DMS 273 (cell line): ENCODE results near the gene NAALAD2.
"Not testable (repeated sequence)": the region's sequence is repeated elsewhere in the genome, so short reads cannot be mapped to it uniquely, and the experiment has no call there.

Experiments
- DNase-seq: peaks from one replicate; lab custom pipeline; 2025; ENCODE audit not compliant: unreplicated experiment; lab: John Stamatoyannopoulos, UW

The NAALAD2 gene

GRCh38 chr11:90134478-90135003 is at the start of gene NAALAD2:
NAALAD2 (plus strand) TSS chr11:90134663; CDS start chr11:90134759, 96 bp downstream.
- peak; percentile 12 for DNase-seq

- not testable (repeated sequence) for DNase-seq
These were observed 48.8 kb upstream of the NAALAD2 start, which contains the start of gene UBTFL1 for GRCh38 chr11:90085650-90086049. UBTFL1 (plus strand) TSS chr11:90085950; CDS start chr11:90085950, 0 bp downstream.

GRCh38 chr11:90088731-90089130 is 45.7 kb upstream of the NAALAD2 start:
- not testable (repeated sequence) for DNase-seq

- not testable (repeated sequence) for DNase-seq
These were observed 39.1 kb upstream of the NAALAD2 start for GRCh38 chr11:90095230-90095924.

GRCh38 chr11:90098261-90098660 is 36.2 kb upstream of the NAALAD2 start:
- not testable (repeated sequence) for DNase-seq

GRCh38 chr11:90100431-90100830 is 34.0 kb upstream of the NAALAD2 start:
- no peak for DNase-seq

- peak; percentile 6 for DNase-seq
These were observed 20.9 kb upstream of the NAALAD2 start for GRCh38 chr11:90113541-90113940.

- no peak for DNase-seq
These were observed 14.3 kb upstream of the NAALAD2 start for GRCh38 chr11:90120191-90120590.

GRCh38 chr11:90124371-90124770 is 10.1 kb upstream of the NAALAD2 start:
- no peak for DNase-seq

- DNase-seq, result no peak
These were observed 9.5 kb upstream of the NAALAD2 start for GRCh38 chr11:90124946-90125345.

- no peak for DNase-seq
These were observed 644 bp upstream of the NAALAD2 start for GRCh38 chr11:90133560-90134477.

- no peak for DNase-seq
These were observed 553 bp downstream of the NAALAD2 start for GRCh38 chr11:90135016-90135415.

GRCh38 chr11:90148900-90149299 is 14.4 kb downstream of the NAALAD2 start:
- DNase-seq, result no peak

GRCh38 chr11:90166982-90167573 is 32.6 kb downstream of the NAALAD2 start:
- not testable (repeated sequence) for DNase-seq

GRCh38 chr11:90167704-90168103 is 33.2 kb downstream of the NAALAD2 start:
- DNase-seq, result not testable (repeated sequence)

GRCh38 chr11:90168571-90168970 is 34.1 kb downstream of the NAALAD2 start:
- no peak for DNase-seq

- no peak for DNase-seq
These were observed 36.9 kb downstream of the NAALAD2 start for GRCh38 chr11:90171359-90171758.

- no peak for DNase-seq
These were observed 41.6 kb downstream of the NAALAD2 start for GRCh38 chr11:90176069-90176468.

- DNase-seq, result no peak
These were observed 44.3 kb downstream of the NAALAD2 start for GRCh38 chr11:90178751-90179150.

GRCh38 chr11:90179923-90180322 is 45.5 kb downstream of the NAALAD2 start:
- no peak for DNase-seq

GRCh38 chr11:90187839-90188238 is 53.4 kb downstream of the NAALAD2 start:
- no peak for DNase-seq
